ENCODE results near the gene BSN. TPM values are rescaled to one million over a fixed set of nuclear protein-coding genes. Genes with fewer than 3 reads are reported as not detected.
A peak's percentile ranks its signal among the peaks of the same experiment; 100 is the strongest.

The BSN gene
- total RNA-seq, 1 donor from 2014 or later: 46.9 TPM

DNA sequence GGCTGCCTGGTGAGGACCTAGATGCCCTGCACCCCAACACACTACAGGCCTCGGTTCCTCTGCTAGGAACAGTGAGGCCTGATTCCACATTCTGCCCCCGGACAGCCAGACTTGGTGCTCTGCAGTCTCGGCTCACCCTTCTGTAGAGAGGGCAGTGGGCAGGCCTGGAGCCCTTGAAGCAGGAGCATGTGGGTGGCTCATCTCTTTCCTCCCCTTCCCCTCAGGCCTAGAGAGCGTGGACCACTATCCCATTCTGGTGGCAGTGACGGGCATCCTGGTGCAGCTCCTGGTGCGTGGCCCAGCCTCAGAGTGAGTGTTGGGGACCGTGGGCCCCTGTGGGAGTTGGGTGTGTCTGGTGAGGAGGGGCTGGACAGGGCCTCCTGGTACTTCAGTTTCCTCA is 161.9 kb downstream of the BSN start:
- no peak for DNase-seq
- Mint-ChIP-seq H3K4me3 (ENCODE audit: unreplicated experiment) (no peak overlapping the region), H3K27ac (ENCODE audit: unreplicated experiment) (no peak overlapping the region), H3K4me1 (ENCODE audit: low read depth, unreplicated experiment) (peaks cover 9% of the 10 kb centered on the region), H3K27me3 (ENCODE audit: unreplicated experiment) (peaks cover 24% of the 10 kb centered on the region), H3K9me3 (ENCODE audit: unreplicated experiment) (peaks cover 16% of the 10 kb centered on the region), H3K36me3 (ENCODE audit: unreplicated experiment) (no peaks in the 10 kb centered on the region)
- TF ChIP-seq CTCF (IDR thresholded peaks at IDR 0.05; ENCODE audit: partially characterized antibody, unreplicated experiment): no peak

GRCh38 chr3:49716691-49717210 is 162.5 kb downstream of the BSN start:
- Mint-ChIP-seq H3K9me3 (ENCODE audit: unreplicated experiment) (peaks cover 16% of the 10 kb centered on the region), H3K36me3 (ENCODE audit: unreplicated experiment) (no peaks in the 10 kb centered on the region), H3K4me3 (ENCODE audit: unreplicated experiment) (no peak overlapping the region), H3K4me1 (ENCODE audit: low read depth, unreplicated experiment) (peaks cover 9% of the 10 kb centered on the region), H3K27ac (ENCODE audit: unreplicated experiment) (no peak overlapping the region), H3K27me3 (ENCODE audit: unreplicated experiment) (peaks cover 21% of the 10 kb centered on the region)
- no peak for TF ChIP-seq CTCF (IDR thresholded peaks at IDR 0.05; ENCODE audit: partially characterized antibody, unreplicated experiment)
- DNase-seq: no peak

- peaks cover 9% of the 10 kb centered on the region for H3K4me1 Mint-ChIP-seq (ENCODE audit: low read depth, unreplicated experiment)
- H3K36me3 Mint-ChIP-seq (ENCODE audit: unreplicated experiment): no peaks in the 10 kb centered on the region
- TF ChIP-seq CTCF (IDR thresholded peaks at IDR 0.05; ENCODE audit: partially characterized antibody, unreplicated experiment): no peak
- H3K27me3 Mint-ChIP-seq (ENCODE audit: unreplicated experiment): peaks cover 20% of the 10 kb centered on the region
- peaks cover 15% of the 10 kb centered on the region for H3K9me3 Mint-ChIP-seq (ENCODE audit: unreplicated experiment)
- H3K4me3 Mint-ChIP-seq (ENCODE audit: unreplicated experiment): no peak overlapping the region
- H3K27ac Mint-ChIP-seq (ENCODE audit: unreplicated experiment): peak overlapping the region; percentile 22
- no peak for DNase-seq
These were observed 163.1 kb downstream of the BSN start for GRCh38 chr3:49717211-49717958.

- no peak for DNase-seq
- TF ChIP-seq CTCF (IDR thresholded peaks at IDR 0.05; ENCODE audit: partially characterized antibody, unreplicated experiment): no peak
- H3K36me3 Mint-ChIP-seq (ENCODE audit: unreplicated experiment): no peaks in the 10 kb centered on the region
- peaks cover 20% of the 10 kb centered on the region for H3K27me3 Mint-ChIP-seq (ENCODE audit: unreplicated experiment)
- peaks cover 16% of the 10 kb centered on the region for H3K9me3 Mint-ChIP-seq (ENCODE audit: unreplicated experiment)
- peak overlapping the region; percentile 92 for H3K27ac Mint-ChIP-seq (ENCODE audit: unreplicated experiment)
- H3K4me1 Mint-ChIP-seq (ENCODE audit: low read depth, unreplicated experiment): peaks cover 9% of the 10 kb centered on the region
- peak overlapping the region; percentile 87 for H3K4me3 Mint-ChIP-seq (ENCODE audit: unreplicated experiment)
These were observed 163.9 kb downstream of the BSN start for GRCh38 chr3:49717959-49718857.

Measured in glutamatergic neuron (in vitro differentiated cells).